Nucleus accumbens (tissue), 56 donors: ENCODE measurements around the gene PMM1.
"Not testable (repeated sequence)": the region's sequence is repeated elsewhere in the genome, so short reads cannot be mapped to it uniquely, and the experiment has no call there.

Experiments
- DNase-seq, 56 donors: peaks; one replicate each; lab custom pipeline; 2025; lab: John Stamatoyannopoulos, UW

Gene PMM1

GRCh38 chr22:41565403-41566054 lies 24.1 kb downstream of the PMM1 start:
- DNase-seq = peak in 1 of 56 donors; percentile 37

GRCh38 chr22:41564563-41564962 lies 25.1 kb downstream of the PMM1 start:
- no peak for DNase-seq

- peak in 1 of 56 donors; percentile 43 for DNase-seq
These were observed 26.5 kb downstream of the PMM1 start for GRCh38 chr22:41563051-41563711.

GRCh38 chr22:41562461-41562860 lies 27.2 kb downstream of the PMM1 start:
- no peak for DNase-seq

GRCh38 chr22:41561788-41562187 lies 27.9 kb downstream of the PMM1 start:
- DNase-seq = no peak

- no peak for DNase-seq
These were observed 28.3 kb downstream of the PMM1 start for GRCh38 chr22:41561335-41561734.

GRCh38 chr22:41560095-41560471 lies 29.6 kb downstream of the PMM1 start:
- no peak for DNase-seq

GRCh38 chr22:41558241-41558630 lies 31.4 kb downstream of the PMM1 start:
- not testable (repeated sequence) for DNase-seq

- DNase-seq = peak in 44 of 56 donors; percentile 13 to 84 (median 54)
These were observed 32.0 kb downstream of the PMM1 start for GRCh38 chr22:41557401-41558240.

GRCh38 chr22:41556561-41556960 lies 33.1 kb downstream of the PMM1 start:
- no peak for DNase-seq

GRCh38 chr22:41555325-41555982 lies 34.2 kb downstream of the PMM1 start:
- DNase-seq = peak in 4 of 56 donors; percentile 24 to 49 (median 24)

- DNase-seq = peak in 3 of 56 donors; percentile 21 to 37 (median 34)
These were observed 37.6 kb downstream of the PMM1 start for GRCh38 chr22:41551877-41552582.

GRCh38 chr22:41550952-41551491 lies 38.6 kb downstream of the PMM1 start:
- DNase-seq = no peak

- DNase-seq = no peak
These were observed 40.8 kb downstream of the PMM1 start for GRCh38 chr22:41548830-41549211.

- no peak for DNase-seq
These were observed 44.8 kb downstream of the PMM1 start for GRCh38 chr22:41544671-41545476.

GRCh38 chr22:41543854-41544670 lies 45.6 kb downstream of the PMM1 start, which contains the start of gene POLR3H:
Gene POLR3H (minus strand): TSS chr22:41544470. CDS start chr22:41544101, 369 bp downstream.
- DNase-seq = peak; percentile 79 to 99 (median 97)

GRCh38 chr22:41542224-41542623 lies 47.4 kb downstream of the PMM1 start:
- DNase-seq = no peak

GRCh38 chr22:41541484-41541883 lies 48.2 kb downstream of the PMM1 start:
- no peak for DNase-seq
